HG03175 (cell line): ENCODE results near the gene TAF1L.
"Not testable (repeated sequence)": the region's sequence is repeated elsewhere in the genome, so short reads cannot be mapped to it uniquely, and the experiment has no call there.

Source experiments
- ATAC-seq: cut with Tn5 transposase; IDR thresholded peaks from one replicate; pipeline ENCODE4 v1.9.1; 2021; ENCODE audit warnings: mild to moderate bottlenecking, moderate library complexity; ENCODE audit not compliant: unreplicated experiment

Gene TAF1L

GRCh38 chr9:32635362-32635761 is at the start of gene TAF1L:
TAF1L (minus strand) TSS chr9:32635669; CDS start chr9:32635579, 90 bp downstream.
- no peak for ATAC-seq

GRCh38 chr9:32681751-32682150 is 46.3 kb upstream of the TAF1L start:
- ATAC-seq: no peak

DNA sequence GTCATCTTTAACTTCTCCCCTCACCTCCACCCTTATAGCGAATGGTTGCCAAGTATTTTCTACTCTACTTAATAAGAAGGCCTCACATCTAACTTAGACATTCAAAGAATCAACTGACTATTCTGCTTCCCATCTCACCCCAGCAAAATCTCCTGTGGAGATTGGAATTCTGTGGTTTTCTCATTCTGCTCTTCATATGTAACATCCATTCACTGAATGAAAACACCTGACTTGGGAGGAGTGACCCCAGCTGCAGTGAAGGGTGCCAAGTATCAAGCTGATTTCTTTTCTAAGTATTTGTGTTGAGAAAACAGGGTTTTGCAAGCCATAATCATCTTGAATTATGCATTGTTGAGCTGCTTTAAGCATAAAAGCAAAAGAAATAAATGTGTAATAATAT is 42.5 kb upstream of the TAF1L start:
- no peak for ATAC-seq

GRCh38 chr9:32672469-32672868 is 37.0 kb upstream of the TAF1L start:
- ATAC-seq: no peak

- no peak for ATAC-seq
Observed at GRCh38 chr9:32671333-32671732, 35.9 kb upstream of the TAF1L start.

GRCh38 chr9:32665101-32665500 is 29.6 kb upstream of the TAF1L start:
- ATAC-seq: no peak

GRCh38 chr9:32663741-32664140 is 28.3 kb upstream of the TAF1L start:
- no peak for ATAC-seq

GRCh38 chr9:32647671-32648070 is 12.2 kb upstream of the TAF1L start:
- ATAC-seq: no peak

DNA sequence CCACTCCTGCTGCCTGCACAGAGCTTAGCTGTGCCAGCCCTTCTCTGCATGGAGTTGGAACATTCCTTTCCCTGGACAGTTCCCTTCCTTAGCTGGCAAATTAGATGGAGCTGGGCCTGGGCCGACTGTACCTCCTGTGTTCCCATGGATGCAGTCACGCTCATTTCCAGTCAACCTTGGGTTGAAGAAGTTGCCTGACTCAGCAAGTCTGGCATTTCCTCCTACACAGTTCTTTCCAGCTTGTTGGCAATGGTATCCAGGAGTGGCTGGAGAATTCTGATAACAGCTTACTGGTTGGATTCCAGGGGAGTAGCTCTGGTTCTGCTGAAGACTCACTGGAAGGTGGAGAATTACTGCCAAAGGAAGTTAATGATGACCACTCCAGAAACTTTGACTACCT is 9.2 kb upstream of the TAF1L start:
- no peak for ATAC-seq

- not testable (repeated sequence) for ATAC-seq
Observed at GRCh38 chr9:32633151-32633550, 2.3 kb downstream of the TAF1L start.

DNA sequence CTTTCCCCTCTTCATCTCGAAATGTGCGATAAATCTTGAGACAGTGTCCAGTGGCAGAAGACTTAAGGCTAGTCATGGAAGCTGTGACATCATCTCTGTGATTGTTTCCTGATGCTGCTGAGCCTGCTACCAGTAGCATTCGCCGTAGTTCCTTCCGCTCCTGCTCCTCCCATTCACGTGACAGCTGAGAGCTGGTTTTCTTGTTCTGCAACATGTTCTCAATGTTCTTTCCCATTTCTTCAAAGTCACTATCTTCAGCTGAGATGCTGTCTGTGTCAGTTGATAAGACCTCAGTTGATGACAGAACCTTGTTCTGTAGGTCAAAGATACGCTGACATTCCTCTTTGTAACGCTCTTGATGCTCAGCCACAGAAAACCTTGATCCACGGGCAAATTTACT is 3.5 kb downstream of the TAF1L start:
- ATAC-seq: no peak

GRCh38 chr9:32627394-32627954 is 8.0 kb downstream of the TAF1L start:
- ATAC-seq: no peak

- ATAC-seq: no peak
Observed at GRCh38 chr9:32625320-32625719, 10.1 kb downstream of the TAF1L start.

DNA sequence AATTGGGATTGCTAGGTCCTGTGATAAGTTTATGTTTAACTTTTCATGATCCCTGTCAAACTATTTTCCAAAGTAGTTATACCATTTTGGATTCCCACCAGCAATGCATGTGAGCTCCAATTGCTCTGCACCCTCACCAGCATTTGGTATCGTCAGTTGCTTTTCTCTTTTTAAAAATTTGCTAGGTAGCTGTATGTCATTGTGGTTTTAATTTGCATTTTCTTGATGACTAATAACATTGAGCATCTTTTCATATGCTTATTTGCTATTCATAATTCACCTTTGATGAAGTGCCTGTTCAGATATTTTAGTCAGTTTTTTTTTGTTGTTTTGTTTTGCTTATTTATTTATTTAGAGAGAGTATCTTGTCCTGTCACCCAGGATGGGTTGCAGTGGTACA is 12.5 kb downstream of the TAF1L start:
- no peak for ATAC-seq

DNA sequence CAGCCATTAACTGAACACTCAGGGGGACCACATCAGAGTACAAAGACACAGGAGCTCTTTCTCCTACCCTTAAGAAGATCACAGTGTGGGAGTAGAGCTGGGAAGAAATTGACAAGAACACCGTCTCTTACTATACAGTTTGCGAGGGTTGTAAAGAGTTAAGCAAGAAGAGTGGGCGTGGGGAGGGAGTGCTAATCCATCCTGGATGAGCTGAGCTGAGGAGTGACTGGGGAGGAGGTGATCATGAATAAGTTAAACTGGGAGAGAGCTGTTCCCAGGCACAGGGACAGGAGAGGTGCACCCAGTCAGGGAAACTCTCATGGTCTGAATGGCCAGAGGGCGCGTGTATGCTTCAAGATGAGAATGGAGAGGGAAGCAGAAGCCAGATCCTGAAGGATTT is 17.2 kb downstream of the TAF1L start:
- no peak for ATAC-seq

- ATAC-seq: no peak
Observed at GRCh38 chr9:32606811-32607210, 28.7 kb downstream of the TAF1L start.

- no peak for ATAC-seq
Observed at GRCh38 chr9:32603914-32604852, 31.3 kb downstream of the TAF1L start.

DNA sequence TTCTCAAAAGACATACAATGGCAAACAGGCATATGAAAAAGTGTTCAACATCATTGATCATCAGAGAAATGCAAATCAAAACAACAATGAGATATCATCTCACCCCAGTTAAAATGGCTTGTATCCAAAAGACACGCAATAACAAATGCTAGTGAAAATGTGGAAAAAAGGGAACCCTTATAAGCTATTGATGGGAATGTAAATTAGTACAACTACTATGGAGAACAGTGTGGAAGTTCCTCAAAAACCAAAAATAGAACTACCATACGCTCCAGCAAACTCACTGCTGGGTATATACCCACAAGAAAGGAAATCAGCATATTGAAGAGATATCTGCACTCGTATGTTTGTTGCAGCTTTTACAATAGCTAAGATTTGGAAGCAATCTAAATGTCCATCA is 36.4 kb downstream of the TAF1L start:
- not testable (repeated sequence) for ATAC-seq

DNA sequence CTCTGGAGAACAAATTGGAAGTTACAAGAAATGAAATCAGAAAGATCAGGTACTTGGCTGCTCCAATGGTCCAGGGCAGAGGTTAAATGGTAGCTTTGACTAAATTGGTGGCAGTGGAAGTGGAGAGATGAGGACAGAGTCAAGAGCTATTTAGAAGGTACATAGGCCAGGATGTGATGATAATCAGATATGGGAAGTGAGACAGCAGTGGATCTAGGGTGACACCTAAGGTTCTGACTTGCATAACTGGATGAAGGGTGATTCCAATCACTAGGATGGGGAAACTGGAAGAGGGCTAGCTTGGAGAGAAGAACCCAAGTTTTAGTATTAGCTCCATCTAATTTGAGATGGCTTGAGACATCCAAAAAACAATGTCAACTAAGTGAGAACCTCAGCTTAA is 38.5 kb downstream of the TAF1L start:
- ATAC-seq: no peak

GRCh38 chr9:32596096-32596865 is 39.2 kb downstream of the TAF1L start:
- ATAC-seq: no peak

GRCh38 chr9:32590898-32591297 is 44.6 kb downstream of the TAF1L start:
- no peak for ATAC-seq

- no peak for ATAC-seq
Observed at GRCh38 chr9:32590476-32590875, 45.0 kb downstream of the TAF1L start.
